MG63 (cell line): Measurements from ENCODE around the gene CLIC6. TPM values are rescaled to one million over a fixed set of nuclear protein-coding genes. Genes with fewer than 3 reads are reported as not detected.

Source experiments
- DNase-seq: peaks from one replicate; pipeline ENCODE4 v3.0.0-alpha.2; 2020
- H3K27me3 ChIP-seq: fragments of 250-450 bp; sonication (Bioruptor Pico); 2 replicates; pipeline ENCODE4 v1.5.1; 2020; ENCODE audit warnings: mild to moderate bottlenecking, moderate library complexity
- H3K36me3 ChIP-seq: fragments of 250-450 bp; sonication (Bioruptor Pico); 2 replicates; pipeline ENCODE4 v1.5.1; 2020; ENCODE audit warnings: mild to moderate bottlenecking, moderate library complexity
- H3K4me3 ChIP-seq: fragments of 250-450 bp; sonication (Bioruptor Pico); 2 replicates; pipeline ENCODE4 v1.5.1; 2020; ENCODE audit warnings: mild to moderate bottlenecking, moderate library complexity
- H3K9me3 ChIP-seq: fragments of 250-450 bp; sonication (Bioruptor Pico); 2 replicates; pipeline ENCODE4 v1.5.1; 2020; ENCODE audit warnings: mild to moderate bottlenecking, moderate library complexity
- total RNA-seq: library from RNA; depleted of rRNA; stranded (reverse); fragments of >200 nt; shearing (Covaris generic); gene quantifications from 2 replicates; pipeline ENCODE4 v1.2.3, GENCODE V29; 2014; ENCODE audit warnings: low replicate concordance; rRNA removed

Gene CLIC6
- total RNA-seq, 1 experiment from 2014 or later = not detected

GRCh38 chr21:34764715-34765284, 96.0 kb downstream of the CLIC6 start:
- H3K27me3 ChIP-seq = no peaks in the 10 kb centered on the region
- H3K4me3 ChIP-seq = no peak overlapping the region
- no peak for DNase-seq
- H3K36me3 ChIP-seq = no peaks in the 10 kb centered on the region
- H3K9me3 ChIP-seq = no peaks in the 10 kb centered on the region

DNA sequence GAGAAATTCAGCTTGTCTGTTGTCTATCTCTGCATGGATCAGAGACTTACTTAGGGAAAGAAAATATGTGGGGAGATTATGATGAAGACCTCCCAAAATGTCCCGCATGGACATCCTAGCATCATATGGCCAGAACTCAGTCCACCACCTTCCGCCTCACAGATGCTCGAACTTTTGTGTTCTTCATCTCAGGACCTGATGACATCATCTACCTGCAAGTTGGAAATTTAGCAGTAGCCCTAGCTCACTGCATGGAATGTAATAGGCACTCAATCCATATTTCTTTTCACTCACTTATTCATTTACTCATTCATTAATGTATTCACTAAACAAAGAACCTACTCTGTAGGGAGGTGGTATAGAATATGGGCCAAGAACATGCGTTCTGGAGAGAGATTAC, 96.8 kb downstream of the CLIC6 start:
- no peaks in the 10 kb centered on the region for H3K36me3 ChIP-seq
- DNase-seq = no peak
- H3K27me3 ChIP-seq = no peaks in the 10 kb centered on the region
- no peaks in the 10 kb centered on the region for H3K9me3 ChIP-seq
- no peak overlapping the region for H3K4me3 ChIP-seq

DNA sequence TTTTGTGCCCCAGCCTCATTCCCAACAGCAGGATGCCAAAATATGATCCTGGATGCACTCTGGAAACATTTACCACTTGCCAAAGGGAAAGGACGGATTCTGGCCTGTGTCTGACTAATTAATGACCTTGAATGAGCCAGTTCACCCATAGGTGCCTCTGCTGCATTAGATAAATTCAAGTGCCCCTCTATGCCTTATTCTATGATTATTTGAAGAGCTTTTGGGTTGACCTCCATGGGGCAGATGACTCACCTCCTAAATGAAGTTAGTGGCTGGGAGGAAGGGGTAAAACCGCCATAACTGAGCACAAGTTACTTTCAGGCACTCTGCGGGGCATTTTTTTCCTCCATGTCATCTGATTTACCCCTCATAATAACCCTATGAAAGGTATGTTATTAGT, 98.1 kb downstream of the CLIC6 start:
- Histone ChIP-seq H3K9me3 (no peaks in the 10 kb centered on the region), H3K27me3 (no peaks in the 10 kb centered on the region), H3K36me3 (no peaks in the 10 kb centered on the region), H3K4me3 (no peak overlapping the region)
- no peak for DNase-seq

Other genes with a start within 250 kb of the CLIC6 start
- gene SMIM34, start 245.0 kb upstream of the CLIC6 start, total RNA-seq = not detected in 2 replicates
- not detected in 2 replicates for gene KCNE1, start 156.8 kb upstream of the CLIC6 start, total RNA-seq
- gene RCAN1, start 53.9 kb upstream of the CLIC6 start, total RNA-seq = 23.7 and 37.2 TPM in 2 replicates